ENCODE results near the gene NFAT5. TPM values are rescaled to one million over a fixed set of nuclear protein-coding genes. Genes with fewer than 3 reads are reported as not detected.

NFAT5 gene
- total RNA-seq, 1 donor from 2014 or later, result 22.6 TPM

- DNase-seq (ENCODE audit: low spot score), result no peak
Measured at GRCh38 chr16:69701866-69702265, 136.1 kb downstream of the NFAT5 start.

GRCh38 chr16:69703638-69704037 lies 137.9 kb downstream of the NFAT5 start:
- DNase-seq (ENCODE audit: low spot score), result no peak

- peak; percentile 13 for DNase-seq (ENCODE audit: low spot score)
Measured at GRCh38 chr16:69706256-69706974, 140.6 kb downstream of the NFAT5 start.

GRCh38 chr16:69706975-69707340 lies 141.2 kb downstream of the NFAT5 start:
- DNase-seq (ENCODE audit: low spot score), result no peak

DNA sequence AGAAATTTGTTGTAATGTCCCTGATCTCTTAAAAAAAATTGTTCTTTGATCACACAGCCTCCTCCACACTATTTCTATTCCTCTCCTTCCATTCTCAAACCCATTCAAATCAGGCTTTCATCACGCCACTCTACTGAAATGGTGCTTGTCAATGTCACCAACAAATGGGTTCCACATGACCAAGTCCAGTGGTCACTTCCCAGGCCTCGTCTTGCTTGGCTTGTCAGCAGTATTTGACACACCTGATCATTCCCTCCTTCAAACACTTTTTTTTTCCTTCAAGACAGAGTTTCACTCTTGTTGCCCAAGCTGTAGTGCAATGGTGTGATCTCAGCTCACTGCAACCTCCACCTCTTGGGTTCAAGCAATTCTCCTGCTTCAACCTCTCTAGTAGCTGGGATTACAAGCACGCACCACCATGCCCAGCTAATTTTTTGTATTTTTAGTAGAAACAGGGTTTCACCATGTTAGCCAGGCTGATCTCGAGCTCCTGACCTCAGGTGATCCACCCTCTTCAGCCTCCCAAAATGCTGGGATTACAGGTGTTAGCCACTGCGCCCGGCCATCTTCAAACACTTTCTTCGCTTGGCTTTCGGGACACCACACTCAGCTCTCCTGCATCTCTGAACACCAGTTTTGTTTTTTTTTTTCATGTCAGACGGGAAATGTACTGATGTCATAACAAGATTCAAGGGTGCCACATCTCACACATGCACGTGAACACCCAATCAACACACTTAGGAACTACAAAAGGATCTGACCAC lies 142.3 kb downstream of the NFAT5 start:
- DNase-seq (ENCODE audit: low spot score), result no peak

DNA sequence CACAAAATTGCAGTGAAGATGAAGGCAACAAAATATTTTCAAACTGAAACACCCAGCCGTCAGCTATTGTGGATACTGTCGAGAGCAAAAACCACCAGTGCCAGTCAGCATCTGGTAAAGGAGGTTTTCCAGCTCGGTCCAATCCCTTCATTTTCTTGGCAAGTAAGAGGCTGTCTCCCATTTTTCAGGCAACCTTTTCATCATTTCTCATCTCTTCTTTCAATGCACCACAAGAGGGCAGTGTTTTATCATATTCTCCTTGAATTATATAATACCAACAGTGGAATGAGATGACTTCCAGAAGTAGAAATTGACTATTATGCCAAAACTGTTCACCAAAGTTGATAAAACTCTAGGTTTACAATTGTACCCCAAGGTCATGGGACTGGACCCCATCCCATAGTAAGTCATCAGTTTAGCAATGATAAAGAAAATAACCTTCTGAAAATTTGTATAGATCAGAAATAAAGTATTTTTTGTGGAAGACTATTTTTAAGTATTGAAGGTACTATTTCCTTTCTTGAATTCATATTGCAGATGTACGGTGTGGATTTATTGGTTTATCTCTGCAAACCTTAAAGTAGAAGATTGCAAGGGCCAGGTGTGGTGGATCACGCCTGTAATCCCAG lies 143.8 kb downstream of the NFAT5 start:
- peak; percentile 67 for DNase-seq (ENCODE audit: low spot score)

DNA sequence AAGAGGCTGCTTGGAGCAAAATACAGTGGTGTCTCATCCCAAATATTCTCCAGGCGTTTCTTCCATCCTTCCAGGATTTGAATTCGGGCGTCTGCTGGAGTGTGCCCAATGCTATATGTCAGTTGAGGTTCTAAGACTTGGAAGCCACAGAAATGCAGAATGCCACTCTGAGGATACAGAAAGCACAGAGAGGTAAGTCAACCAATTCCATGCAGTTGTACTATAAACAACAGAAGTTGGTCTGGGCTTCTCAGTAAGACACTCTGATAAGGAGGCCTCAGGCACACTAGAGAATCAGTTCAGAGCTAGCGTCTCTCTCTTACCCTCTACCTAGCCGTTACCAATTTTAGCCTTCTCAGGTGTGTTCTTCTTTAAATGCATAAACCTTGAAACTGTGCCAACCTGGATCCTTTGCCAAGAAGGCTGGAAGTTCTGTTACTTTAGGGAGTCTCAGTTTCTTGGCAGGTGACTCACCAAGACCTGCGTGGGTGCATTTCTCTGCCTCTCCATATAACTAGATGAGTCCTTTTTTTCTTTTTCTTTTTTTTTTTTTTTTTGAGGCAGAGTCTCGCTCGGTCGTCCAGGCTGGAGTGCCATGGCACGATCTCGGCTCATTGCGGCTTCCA lies 145.5 kb downstream of the NFAT5 start:
- DNase-seq (ENCODE audit: low spot score), result no peak

DNA sequence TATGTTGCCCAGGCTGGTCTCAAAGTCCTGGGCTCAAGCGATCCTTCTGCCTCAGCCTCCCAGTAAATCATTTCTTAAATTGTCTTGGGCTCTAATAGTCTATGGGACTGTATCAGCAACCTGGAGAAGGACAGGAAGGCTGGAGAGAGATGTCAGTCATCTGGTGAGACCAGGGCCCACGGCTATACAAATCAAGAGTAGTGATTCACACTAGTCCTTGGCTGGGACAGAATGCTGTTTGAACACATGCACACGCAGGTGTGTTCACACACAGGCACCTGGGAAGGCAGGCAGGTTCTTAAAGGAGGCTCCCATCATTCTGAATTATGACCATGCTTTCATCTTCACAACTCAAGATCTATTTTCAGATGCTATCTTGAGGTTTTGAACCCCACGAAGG lies 146.5 kb downstream of the NFAT5 start:
- DNase-seq (ENCODE audit: low spot score), result no peak

- DNase-seq (ENCODE audit: low spot score), result no peak
Measured at GRCh38 chr16:69712914-69713581, 147.3 kb downstream of the NFAT5 start.

DNA sequence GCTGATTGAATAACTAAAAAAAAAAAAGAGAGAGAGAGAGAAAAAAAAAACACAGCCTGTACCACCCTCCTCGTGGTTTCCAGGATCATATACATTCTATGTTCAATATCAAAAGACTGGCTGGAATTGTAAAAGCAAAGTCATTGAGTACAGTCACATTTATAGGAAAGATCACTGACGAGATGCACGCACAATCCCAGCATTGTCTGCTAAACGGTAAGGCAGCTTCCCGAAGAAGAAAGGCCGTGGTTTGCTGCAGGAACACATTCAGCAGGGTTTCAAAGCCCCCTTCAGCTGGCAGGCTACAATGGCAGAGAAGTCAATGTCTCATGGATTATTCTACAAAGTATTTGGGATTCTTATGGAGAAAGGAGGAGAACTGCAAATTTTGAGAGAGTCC lies 151.3 kb downstream of the NFAT5 start:
- no peak for DNase-seq (ENCODE audit: low spot score)

- no peak for DNase-seq (ENCODE audit: low spot score)
Measured at GRCh38 chr16:69718111-69718764, 152.5 kb downstream of the NFAT5 start.

DNA sequence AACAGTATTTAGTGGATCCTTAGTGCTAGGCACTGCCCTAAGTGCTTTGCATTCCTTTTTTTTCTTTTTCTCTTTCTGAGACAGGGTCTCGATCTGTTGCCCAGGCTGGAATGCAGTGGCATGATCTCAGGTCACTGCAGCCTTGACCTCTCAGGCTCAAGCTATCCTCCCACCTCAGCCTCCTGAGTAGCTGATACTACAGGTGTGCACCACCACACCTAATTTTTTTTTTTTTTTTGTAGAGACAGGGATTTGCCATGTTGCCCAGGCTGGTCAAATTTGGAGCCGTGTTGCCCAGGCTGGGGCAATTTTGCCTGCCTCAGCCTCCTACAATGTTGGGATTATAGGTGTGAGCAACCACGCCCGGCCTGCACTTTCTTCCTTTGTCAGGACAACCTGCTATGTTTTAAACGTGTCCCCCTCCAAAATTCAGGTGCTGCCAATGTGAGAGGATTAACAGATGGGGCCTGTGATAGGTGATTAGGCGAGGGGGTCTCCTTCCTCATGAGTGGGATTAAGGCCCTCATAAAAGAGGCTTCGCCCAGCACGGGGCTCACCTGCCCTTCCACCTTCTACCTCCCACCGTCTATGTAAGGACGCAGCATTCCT lies 155.2 kb downstream of the NFAT5 start:
- DNase-seq (ENCODE audit: low spot score), result no peak

DNA sequence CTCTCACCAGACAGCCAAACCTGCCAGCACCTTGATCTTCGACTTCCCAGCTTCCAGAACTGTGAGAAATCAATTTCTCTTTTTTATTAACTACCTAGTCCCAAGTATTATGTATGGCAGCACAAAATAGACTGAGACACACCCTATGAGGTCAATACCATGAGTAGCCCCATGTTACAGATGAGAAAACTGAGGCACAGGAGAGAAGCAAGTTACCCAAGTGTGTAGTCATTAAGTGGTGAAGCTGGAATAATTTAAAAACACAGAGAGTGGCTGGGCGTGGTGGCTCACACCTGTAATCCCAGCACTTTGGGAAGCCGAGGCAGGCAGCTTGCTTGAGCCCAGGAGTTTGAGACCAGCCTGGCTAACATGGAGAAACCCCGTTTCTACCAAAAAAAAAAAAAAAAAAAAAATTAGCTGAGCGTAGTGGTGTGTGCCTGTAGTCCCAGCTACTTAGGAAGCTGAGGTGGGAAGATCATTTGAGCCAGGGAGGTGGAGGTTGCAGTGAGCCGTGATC lies 155.7 kb downstream of the NFAT5 start:
- no peak for DNase-seq (ENCODE audit: low spot score)

GRCh38 chr16:69724414-69724873 lies 158.7 kb downstream of the NFAT5 start:
- DNase-seq (ENCODE audit: low spot score), result no peak

DNA sequence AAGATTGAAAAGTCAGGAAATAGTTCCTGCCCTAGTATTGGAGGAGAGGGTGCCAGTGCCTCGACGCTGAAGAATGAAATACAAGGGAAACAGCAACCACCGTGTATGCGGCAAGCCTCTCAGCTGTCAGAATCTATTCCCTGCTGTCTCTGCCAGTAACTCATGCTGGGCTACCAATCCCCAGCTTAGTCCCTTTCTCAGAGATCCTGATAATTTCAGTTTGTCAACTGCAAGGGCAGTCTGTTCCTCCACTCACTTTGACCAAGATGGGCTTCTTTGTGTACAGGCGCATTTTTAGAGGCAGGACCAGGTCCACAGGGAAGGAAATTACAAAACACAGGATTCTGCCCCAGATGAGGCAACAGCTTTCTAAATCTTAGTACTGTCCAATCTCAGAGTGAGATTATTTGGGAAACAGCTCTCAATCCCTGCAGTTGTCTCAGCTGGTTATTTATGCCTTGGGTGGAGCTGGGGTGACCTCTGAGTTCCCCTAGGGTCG lies 159.3 kb downstream of the NFAT5 start:
- no peak for DNase-seq (ENCODE audit: low spot score)

GRCh38 chr16:69725480-69726312 lies 159.9 kb downstream of the NFAT5 start:
- no peak for DNase-seq (ENCODE audit: low spot score)

DNA sequence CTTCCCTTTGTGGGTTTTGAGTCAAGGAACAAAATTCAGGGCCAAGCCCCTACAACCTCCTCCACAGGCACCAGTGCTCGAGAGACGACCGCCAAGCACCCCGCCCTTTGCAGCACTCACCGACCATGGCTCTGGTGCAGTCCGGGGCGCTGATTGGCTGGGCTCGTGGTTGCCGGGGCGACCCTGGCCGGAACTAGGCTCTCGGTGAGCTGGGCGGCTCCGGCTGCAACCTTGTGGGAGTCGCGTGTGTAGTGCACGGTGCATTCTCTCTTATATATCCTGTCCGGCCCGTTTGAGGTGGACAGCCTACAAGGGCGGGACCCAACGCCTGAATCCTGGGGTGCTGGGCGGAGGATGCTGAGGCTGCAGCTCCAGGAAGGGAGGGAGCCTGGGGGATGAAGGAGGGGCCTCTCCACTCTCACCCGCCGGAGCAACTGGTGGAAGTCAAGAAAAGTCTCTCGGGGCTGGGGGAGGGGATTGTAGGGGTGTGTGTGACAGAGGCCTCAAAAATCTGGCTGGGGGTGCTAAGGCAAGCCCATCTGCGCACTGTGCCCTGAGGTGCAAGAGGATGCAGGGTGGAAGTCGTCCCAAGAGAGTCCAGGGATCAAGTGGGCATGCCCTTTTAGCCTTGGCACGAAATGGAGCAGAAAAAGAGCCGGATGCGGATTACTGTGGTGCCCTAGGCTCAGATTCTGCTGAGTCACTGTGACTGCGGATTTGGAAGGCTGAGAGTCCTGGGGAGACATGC lies 160.7 kb downstream of the NFAT5 start, which contains the start of gene NQO1:
Gene NQO1 (minus strand): TSS at position 248 of the 748 bp plus-strand sequence. CDS start 121 bp downstream, at position 127.
- DNase-seq (ENCODE audit: low spot score), result peak; percentile 90

DNA sequence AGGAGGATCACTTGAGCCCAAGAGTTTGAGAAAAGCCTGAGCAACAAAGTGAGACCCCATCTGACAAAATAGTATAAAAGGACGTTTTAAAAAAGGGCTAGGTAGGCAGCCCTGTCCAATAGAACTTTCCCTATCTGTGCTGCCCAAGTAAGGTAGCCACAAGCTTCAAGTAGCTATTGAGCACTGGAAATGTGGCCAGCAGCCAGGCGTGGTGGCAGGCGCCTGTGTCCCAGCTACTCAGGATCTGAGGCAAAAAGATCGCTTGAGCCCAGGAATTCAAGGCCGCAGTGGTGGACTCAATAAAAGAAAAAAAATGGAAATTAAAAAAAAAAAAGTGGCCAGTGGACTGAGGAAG lies 162.1 kb downstream of the NFAT5 start:
- no peak for DNase-seq (ENCODE audit: low spot score)
